Myocyte (in vitro differentiated cells): Measurements from ENCODE around the gene FHOD3. TPM values are rescaled to one million over a fixed set of nuclear protein-coding genes. Genes with fewer than 3 reads are reported as not detected.

ENCODE experiments used
- DNase-seq: peaks from one replicate; pipeline ENCODE4 v3.0.0-alpha.2; 2012; ENCODE audit warnings: low read depth
- total RNA-seq: library from RNA; depleted of rRNA; stranded (reverse); fragments of >200 nt; gene quantifications from 2 replicates; pipeline ENCODE4 v1.2.3, GENCODE V29; 2014

The FHOD3 gene
- total RNA-seq, 1 donor from 2014 or later = 57.5 TPM

DNA sequence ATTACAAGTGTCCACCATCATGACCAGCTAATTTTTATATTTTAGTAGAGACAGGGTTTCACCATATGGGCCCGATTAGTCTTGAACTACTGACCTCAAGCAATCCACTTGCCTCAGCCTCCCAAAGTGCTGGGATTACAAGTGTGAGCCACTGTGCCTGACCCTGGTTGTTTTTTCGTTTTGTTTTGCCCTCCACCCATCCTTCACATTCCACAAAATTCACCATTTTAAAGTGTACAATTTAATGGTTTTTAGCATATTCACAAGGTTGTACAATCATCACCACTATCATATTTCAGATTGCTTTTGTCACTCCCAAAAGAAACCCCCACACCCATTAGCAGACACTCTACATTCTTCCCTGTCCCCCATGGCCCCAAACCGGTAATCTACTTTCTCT is 316.3 kb downstream of the FHOD3 start:
- DNase-seq = no peak

DNA sequence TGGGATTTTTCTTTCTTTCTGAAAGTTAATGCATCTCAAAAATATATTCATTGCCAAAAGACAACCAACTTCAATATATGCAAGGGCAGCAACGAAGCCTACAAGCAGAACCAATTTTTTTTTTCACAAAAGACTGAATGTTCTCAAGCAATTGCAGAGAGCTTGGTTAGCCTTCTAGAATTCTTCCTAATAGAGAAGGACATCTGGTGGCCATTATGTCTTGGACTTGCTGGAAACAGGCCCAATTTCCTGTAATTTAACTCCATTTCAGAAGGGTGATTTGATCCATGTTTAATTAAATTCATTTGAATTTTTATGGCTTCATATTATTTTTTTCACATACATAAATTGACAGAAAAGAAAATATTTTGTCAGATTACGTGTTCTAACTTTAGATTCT is 323.3 kb downstream of the FHOD3 start:
- DNase-seq = no peak

DNA sequence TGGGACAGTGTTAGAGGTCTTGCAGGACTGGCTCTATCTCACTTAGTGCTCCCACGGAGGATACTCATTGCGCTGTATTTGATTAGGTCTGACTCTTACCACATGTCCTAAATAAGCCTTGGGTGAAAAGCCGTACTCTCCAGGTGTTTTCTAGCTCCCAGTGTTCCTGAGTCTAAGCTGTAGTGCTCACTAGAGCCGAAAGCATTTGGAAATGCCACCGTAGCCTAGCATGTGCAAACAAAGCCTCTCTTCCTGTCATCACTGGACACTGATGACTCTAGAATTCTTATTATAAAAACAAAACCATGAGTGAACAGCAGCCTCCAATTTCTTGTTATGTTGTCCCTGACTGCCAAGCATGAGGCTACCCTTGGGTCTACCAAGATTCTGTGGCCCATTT is 325.1 kb downstream of the FHOD3 start:
- no peak for DNase-seq

DNA sequence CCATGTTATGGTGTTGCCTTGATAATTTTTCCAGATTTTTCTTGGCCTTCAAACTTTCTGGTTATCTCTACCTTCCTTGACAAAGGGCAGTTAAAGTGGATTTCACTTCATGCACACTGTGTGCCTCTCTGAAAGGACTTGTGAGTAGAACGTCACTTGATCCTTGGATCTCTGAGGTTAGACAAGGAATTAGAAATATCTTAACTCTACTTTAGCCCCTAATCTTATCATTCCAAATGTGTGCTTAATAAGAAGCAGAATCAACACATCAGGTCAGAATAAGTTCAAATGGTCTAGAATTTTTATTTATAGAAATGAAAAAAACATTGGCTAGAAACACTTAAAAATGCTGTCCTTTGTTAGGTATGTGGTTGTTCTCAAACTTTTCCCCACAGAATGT is 325.6 kb downstream of the FHOD3 start:
- no peak for DNase-seq

DNA sequence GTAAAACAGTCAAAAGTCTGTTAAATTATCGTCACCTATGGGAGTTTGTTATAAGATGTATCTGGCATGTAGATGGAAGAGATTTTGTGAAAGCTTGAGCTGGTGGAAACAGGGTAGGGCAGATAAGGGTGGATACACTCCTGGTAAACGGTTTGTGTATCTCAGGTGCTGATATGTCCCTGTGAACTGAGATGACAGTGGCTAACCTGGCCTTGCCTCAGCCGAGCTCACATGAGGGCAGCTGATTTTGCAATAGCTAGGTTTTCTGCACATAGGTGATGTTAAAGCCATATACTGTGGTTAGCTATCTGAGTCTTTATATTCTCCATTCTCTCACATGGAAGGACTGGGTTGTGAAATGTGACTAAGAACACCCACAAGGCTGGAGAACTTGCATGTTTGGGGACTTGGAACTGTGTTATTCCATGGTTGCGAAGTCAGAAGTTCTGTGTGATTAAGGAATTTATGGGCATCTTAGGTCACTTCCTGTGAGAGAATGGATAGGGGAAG is 326.2 kb downstream of the FHOD3 start:
- DNase-seq = no peak

DNA sequence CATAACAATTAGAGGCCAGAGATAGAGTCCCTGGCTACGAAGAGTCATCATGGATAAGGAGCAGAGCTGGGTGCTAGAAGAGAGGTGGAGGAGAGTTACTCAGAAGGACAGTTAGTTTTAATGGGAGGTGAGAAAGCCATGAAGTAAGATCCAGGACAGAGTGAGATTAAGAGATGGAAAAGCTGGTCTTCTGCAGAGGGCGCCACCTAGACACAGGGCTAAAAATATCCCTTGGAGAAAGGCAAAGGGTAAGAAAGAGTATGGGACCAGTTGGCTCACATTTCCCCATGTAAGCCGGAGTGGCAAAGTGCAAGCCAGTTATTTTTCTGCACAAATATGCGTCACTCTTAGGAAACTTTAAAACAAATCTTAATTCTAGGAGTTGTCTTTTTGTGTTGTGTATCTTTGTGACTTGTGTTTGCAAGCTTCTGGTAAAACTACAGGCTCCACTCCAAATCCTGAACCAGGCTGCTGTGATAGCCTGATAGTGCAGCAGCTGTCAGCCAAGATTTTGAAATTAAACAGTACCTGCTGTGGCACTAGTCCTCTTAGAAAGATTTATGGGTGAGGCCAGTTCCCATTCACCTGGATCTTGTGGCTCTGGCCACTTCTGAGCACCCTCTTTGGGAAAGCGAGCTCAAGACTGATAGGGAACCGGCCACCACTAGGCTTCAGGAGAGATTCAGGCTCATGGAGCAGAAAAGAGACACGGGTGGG is 327.1 kb downstream of the FHOD3 start:
- no peak for DNase-seq

DNA sequence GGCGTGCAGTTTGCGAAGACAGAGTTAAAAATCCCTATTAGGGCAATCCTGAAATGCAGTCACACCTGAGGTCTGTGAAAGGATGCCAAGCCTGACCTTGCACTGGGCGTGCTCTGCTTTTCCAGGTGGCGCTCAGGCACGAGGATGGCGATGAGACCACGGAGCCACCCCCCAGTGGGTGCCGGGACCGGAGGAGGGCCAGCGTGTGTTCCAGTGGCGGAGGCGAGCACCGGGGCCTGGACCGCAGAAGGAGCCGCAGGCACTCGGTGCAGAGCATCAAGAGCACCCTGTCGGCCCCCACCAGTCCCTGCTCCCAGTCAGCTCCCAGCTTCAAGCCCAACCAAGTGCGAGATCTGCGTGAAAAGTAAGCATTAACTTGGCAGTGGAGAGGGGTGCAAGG is 327.9 kb downstream of the FHOD3 start:
- DNase-seq = no peak

DNA sequence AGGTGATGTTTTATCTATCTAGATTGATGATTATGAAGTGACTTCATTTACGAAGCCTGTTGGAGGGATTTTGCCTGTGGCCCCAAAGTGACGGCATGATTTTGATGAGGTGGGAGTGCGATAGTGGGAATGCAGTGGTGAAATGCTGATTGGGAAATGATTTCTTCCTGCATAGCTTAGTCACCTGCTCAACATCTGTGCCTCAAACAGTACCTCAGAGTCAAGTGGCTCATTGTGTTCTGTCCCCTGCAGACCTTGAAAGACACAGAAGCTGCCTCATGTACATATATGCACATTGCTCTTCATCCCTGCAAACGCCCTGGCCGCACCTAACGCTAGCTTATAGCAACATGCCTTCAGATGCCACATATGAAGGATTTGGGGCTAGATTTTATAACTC is 330.1 kb downstream of the FHOD3 start:
- DNase-seq = no peak

DNA sequence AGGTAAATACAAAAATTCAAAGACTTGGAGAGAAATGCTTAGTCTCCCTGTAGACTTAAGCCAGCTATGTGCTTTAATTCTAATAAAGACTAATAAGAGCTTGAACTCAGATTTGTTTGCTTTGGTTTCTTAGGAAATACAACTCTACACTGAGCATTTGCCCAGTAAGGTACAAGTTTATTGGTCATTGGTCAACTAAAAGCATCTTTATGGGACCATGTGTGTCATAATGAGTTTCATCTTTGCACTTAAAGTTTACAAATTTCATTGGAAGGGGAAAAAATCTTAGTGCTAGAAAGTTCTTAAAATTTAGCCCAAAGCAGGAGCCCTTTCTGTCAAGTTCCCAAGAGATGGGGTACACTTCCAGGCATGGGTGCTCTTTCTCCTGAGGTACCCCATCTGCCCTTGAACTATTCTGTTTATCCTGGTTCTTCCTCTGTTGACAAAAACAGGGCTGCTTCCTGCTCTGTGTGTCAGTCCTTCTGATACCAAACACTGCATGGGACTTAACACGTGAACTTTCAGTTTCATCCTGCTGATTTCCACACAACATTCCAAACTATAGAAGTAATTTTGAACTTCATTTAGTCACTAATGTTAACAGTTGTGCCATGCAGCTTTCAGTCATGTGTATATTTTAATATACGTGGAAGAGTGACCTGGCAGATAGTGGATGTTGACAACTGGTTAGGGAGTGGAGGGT is 331.1 kb downstream of the FHOD3 start:
- DNase-seq = peak; percentile 43

DNA sequence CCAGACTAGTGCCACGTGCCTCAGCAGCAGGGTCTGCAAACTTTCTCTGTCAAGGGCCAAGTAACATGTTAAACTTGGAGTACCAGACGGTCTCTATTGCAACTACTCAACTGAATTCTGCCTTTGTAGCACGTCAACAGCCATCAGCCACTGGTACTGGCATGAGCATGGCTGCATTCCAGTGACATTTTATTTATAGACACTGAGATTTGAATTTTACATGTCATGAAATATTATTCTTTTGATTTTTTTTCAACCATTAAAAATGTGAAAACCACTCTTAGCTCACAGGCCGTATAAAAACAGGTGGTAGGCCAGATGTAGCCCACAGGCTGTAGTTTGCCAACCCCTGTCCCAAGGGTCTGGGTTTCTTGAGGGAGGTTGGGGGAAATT is 331.6 kb downstream of the FHOD3 start:
- DNase-seq = peak; percentile 58

DNA sequence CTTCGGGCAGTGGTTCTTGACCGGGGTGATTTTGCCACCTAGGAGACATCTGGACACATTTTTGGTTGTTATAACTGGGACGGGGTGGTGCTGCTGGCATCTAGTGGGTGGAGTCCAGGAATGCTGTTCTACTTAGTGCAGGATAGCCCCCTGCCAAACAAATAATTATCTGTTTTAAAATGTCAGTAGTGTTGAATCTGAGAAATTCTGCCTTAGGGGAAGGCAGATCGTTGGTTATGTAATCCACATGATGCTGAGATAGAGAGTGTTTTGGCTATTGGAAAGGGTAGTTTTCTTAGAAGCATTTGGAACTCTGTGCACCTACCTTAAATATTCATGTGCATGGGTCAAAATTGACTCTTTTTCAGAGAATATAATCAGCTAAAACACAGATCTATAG is 332.3 kb downstream of the FHOD3 start:
- DNase-seq = no peak

DNA sequence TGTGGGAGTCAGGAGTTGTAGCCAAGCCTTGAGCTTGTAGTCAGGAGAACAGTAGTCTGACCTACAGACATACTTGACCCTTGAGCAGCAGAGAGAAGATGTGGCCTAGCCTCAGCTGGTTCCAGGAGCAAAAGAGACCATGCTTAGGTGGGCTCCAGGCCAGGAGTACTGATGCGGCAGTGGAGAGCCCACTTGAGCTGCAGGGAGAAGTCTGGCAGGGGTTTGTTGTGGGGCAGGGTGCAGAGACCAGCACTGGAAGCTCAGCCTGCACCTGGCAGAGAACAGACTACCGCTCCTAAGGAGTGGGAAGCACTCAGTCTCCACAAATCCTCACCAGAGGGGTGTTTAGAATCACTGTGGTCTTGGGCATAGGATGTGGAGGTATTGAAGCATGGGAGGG is 333.4 kb downstream of the FHOD3 start:
- DNase-seq = no peak

DNA sequence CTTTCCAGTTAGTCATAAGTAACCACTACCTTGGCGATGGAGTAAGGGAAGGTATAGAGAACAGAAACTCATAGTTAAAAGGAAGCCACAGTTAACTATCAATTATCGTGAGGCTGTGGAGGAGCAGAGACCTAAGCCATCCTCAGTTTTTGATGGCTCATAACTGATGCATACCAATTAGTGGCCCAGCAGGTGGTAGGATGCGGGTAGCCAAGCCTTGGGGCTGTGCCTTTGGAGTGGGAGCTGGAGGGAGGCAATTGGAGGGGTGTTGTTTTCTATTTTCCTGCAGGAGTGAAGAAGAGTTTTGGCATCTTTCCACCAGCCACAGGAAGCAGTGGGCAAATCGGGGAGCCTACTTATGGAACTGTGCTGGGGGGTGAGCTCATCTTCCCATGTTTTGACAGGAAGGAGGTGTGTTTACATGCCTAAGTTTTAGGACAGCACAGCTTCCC is 336.5 kb downstream of the FHOD3 start:
- DNase-seq = no peak

DNA sequence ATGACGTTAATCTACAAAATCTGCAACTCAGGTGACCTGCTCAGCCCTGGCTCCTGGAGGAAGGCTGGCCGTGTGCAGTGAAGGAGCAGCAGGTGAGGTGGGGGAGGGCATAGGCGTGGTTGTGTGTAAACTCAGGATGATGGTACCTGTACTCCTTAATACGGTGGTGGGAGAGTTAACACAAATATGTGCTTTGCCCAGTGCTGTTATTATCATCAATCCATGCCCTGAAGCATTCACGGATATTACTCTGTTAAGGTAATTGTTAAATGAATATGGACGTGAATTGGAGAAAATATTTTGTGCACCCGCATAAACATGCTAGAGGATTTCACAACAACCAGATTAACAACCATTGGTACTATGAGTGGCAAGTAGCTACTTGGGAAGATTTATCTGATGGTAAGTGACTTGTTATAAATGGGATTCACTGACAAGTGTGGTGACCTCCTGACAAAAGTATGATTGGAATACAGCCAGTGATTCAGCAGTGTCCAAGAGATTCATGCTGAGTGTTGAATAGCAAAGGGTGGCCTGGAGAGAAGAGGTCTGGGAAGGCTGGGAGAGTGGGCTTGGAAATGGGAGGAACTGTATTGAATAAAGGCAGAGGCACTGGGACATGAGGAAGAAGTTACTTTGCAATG is 337.2 kb downstream of the FHOD3 start:
- peak; percentile 42 for DNase-seq

DNA sequence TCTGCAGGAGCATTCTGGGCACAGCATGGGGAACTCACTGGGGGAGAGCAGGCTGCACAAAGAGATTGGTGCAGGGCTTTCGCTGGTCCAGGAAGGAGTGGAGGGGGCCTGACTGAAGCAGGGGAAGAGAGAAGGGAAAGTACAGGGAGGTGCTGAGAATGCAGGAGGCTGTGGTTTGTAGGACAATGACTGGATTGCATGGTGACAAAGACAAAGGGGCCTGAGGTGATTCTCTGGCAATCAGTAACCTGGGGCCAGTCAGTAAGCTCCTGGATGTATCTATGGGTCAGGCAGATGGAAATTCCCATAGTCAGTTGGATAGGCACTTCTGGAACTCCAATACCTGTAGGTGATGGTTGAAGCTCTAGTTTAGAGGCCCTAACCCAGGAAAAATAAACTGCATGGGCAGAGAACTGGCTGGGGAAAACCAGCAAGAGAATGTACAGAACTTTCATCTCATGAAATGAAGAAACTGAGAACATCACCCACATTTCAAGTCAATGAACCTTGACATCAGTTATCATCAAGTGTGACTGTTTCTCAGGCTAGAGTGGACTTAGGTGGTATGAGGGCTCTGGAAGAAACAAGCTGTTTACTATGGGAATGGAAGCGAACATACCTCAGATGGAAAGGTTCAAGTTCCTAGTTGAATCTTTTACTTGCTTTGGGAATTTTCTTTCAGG is 338.0 kb downstream of the FHOD3 start:
- no peak for DNase-seq

DNA sequence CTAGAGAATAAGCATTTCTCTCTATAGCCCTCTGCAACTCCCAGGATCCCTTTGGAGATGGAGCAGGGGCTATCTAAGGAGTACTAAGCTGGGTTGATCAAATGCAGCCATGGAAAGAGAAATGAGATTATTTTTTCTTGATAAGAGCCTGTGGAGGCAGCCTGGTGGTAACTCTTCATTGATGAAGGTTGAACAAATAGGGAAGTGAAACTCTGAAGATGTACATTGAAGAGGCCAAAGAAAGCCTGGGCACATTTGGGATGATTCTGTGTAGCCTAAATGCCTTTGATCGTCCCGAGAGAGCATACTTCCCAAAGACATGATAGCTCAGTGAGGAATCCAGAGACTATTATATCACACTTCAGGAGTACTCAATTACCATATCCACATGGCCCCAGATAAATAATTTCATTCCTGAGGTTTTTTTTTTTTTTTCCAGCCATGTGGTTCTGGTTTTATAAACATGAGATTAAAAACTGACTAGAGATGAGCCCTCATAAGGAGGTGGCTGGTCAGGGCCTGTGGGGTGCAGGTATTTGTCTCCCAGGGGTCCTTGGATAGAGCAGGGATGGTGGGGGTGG is 338.8 kb downstream of the FHOD3 start:
- DNase-seq = no peak

DNA sequence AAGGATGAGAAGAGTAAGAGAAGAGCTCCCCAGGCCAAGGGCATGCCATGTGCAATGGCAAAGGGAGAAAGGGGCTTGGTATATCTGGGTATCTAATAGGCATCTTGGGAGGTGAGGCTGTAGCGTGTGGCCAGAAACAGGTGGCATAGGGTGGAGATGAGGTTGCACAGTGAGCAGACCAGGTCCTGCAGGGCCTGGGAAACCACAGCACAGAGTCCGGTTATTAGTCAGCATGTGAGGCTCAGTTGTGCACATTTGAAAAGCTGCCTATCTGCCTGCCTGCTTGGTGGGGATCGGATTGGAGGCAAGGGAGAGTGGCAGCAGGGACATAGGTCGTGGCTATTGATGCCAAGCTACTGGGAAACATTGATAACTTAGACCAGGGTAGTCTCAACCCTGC is 340.7 kb downstream of the FHOD3 start:
- peak; percentile 69 for DNase-seq

DNA sequence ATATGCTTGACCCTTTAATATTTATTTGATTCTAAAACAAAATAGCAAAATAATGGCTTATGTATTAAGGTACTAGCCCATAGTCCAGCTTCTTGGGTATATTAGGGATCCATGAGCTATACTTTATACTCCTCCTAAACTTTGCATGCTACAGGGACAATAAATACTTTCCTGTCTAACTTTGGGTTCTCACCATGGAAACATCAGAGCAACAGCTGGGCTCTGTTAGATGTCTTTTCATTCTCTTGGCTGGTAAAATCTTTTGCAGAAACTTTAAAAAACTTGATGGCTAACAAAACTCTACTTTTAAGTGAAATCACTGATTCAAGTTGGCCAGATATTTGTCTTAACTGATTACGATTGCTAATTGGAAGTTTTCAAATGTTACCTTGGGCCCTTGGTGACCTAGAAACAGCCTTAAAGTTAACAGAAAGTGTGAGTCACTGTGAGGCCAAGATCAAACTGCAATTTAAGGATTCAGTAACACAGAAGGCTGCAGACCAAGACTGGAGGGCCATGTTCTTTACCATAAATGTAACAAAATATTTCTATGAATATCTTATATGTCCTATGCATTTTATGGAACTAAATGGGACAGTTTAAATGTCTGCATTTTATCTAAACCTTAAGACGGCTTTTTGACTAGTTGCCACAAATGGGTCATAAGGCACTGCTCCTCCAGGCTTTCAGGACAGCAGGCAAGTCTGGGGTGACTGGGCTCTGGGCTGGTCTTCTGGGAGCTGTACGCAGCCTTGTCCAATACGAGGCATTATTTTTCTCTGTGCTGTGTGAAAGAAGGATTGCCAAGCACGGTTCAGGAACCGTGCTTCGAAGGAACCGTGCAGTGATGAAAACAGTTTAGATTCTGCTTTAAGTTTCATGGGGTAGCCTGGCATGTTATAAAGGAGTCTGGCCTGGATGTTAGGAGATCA is 342.8 kb downstream of the FHOD3 start:
- DNase-seq = peak; percentile 41

DNA sequence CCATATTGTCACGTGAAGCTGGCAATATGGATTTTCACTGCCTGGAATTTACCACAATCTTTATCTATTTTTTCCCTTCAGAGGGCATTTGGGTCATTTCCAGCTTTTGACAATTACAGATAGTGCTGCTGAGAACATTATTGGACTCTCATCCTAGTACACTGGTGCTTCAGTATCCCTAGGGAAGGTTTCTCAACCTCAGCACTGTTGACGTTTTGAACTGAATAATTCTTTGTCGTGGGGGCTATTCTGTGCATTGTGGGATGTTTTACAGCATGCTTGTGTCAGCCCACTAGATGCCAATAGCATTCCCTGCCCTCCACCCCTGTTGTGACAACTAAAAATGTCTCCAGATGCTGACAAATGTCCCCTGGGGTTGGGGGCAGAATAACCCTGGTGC is 345.5 kb downstream of the FHOD3 start:
- no peak for DNase-seq

DNA sequence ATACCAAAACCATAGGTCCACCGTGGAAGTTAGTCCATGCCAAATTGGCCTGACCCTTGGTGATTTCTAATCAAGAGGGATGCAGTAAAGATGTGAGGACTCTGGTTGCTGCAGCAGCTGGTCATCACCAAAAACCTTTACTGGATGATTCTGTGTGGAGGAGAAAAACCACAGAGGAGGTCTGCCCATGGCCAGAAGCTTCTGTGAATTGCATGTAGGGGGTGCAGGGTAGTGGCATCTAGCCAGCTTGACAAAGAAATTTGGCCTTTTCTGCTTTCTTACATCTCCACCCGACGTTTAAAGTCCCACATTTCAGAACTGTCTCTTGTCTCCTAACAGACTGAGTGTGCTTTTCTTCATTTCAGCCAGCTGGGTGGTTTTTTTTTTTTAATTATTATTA is 351.3 kb downstream of the FHOD3 start:
- peak; percentile 19 for DNase-seq
